ENCODE measurements around the gene TEAD1.

GRCh38 chr11:12743834-12744449, 69.7 kb downstream of the TEAD1 start:
- no peak for TF ChIP-seq CTCF (IDR thresholded peaks at IDR 0.05; ENCODE audit: low read length)
- TF ChIP-seq EZH2phosphoT487 (IDR thresholded peaks at IDR 0.05; ENCODE audit: low read length) = no peak
